ENCODE results near the gene CCR9. TPM values are rescaled to one million over a fixed set of nuclear protein-coding genes. Genes with fewer than 3 reads are reported as not detected.
"Not testable (repeated sequence)": the region's sequence is repeated elsewhere in the genome, so short reads cannot be mapped to it uniquely, and the experiment has no call there.

The CCR9 gene
- total RNA-seq, 3 donors from 2014 or later = not detected

GRCh38 chr3:45842851-45843625 is 43.3 kb upstream of the CCR9 start:
- H3K27me3 ChIP-seq = peaks cover 0 to 4% of the 10 kb centered on the region in 2 donors
- no peak overlapping the region for H3K4me3 ChIP-seq
- H3K4me1 ChIP-seq = no peaks in the 10 kb centered on the region
- intact Hi-C loops (cut with DNase I; ENCODE audit: low total_unique reads) = no loop called here
- no peak for TF ChIP-seq POLR2A (IDR thresholded peaks at IDR 0.05)
- TF ChIP-seq POLR2AphosphoS5 (IDR thresholded peaks at IDR 0.05) = no peak
- no peak for TF ChIP-seq CTCF (IDR thresholded peaks at IDR 0.05)
- no peaks in the 10 kb centered on the region for H3K36me3 ChIP-seq
- DNase-seq (ENCODE audit: low spot score in 2 of 2) = no peak
- H3K9me3 ChIP-seq = no peaks in the 10 kb centered on the region
- no peak overlapping the region for H3K27ac ChIP-seq

- H3K27ac ChIP-seq = no peak overlapping the region
- TF ChIP-seq POLR2A (IDR thresholded peaks at IDR 0.05) = no peak
- no peak for TF ChIP-seq CTCF (IDR thresholded peaks at IDR 0.05)
- no peak for TF ChIP-seq POLR2AphosphoS5 (IDR thresholded peaks at IDR 0.05)
- DNase-seq (ENCODE audit: low spot score in 2 of 2) = no peak
- H3K4me1 ChIP-seq = no peaks in the 10 kb centered on the region
- intact Hi-C loops (cut with DNase I; ENCODE audit: low total_unique reads) = no loop called here
- no peak overlapping the region for H3K4me3 ChIP-seq
- H3K9me3 ChIP-seq = no peaks in the 10 kb centered on the region
- no peaks in the 10 kb centered on the region for H3K36me3 ChIP-seq
- peaks cover 0 to 4% of the 10 kb centered on the region in 2 donors for H3K27me3 ChIP-seq
Measured at GRCh38 chr3:45844616-45845015, 41.7 kb upstream of the CCR9 start.

GRCh38 chr3:45848392-45848791 is 38.0 kb upstream of the CCR9 start:
- DNase-seq (ENCODE audit: low spot score in 2 of 2) = no peak
- TF ChIP-seq POLR2AphosphoS5 (IDR thresholded peaks at IDR 0.05) = no peak
- no peak for TF ChIP-seq POLR2A (IDR thresholded peaks at IDR 0.05)
- TF ChIP-seq CTCF (IDR thresholded peaks at IDR 0.05) = no peak
- no peaks in the 10 kb centered on the region for H3K4me1 ChIP-seq
- no peaks in the 10 kb centered on the region for H3K9me3 ChIP-seq
- intact Hi-C loops (cut with DNase I; ENCODE audit: low total_unique reads) = no loop called here
- H3K36me3 ChIP-seq = no peaks in the 10 kb centered on the region
- H3K27ac ChIP-seq = no peak overlapping the region
- H3K4me3 ChIP-seq = no peak overlapping the region
- H3K27me3 ChIP-seq = peaks cover 0 to 4% of the 10 kb centered on the region in 2 donors

GRCh38 chr3:45852828-45853227 is 33.5 kb upstream of the CCR9 start:
- no peaks in the 10 kb centered on the region for H3K27me3 ChIP-seq
- H3K9me3 ChIP-seq = peaks cover 0 to 5% of the 10 kb centered on the region in 2 donors
- H3K4me3 ChIP-seq = no peak overlapping the region
- no peak for TF ChIP-seq POLR2A (IDR thresholded peaks at IDR 0.05)
- TF ChIP-seq POLR2AphosphoS5 (IDR thresholded peaks at IDR 0.05) = no peak
- TF ChIP-seq CTCF (IDR thresholded peaks at IDR 0.05) = no peak
- intact Hi-C loops (cut with DNase I; ENCODE audit: low total_unique reads) = no loop called here
- no peaks in the 10 kb centered on the region for H3K4me1 ChIP-seq
- H3K27ac ChIP-seq = no peak overlapping the region
- no peak for DNase-seq (ENCODE audit: low spot score in 2 of 2)
- no peaks in the 10 kb centered on the region for H3K36me3 ChIP-seq

- DNase-seq (ENCODE audit: low spot score in 2 of 2); H3K27ac ChIP-seq; H3K27me3 ChIP-seq; intact Hi-C loops (cut with DNase I; ENCODE audit: low total_unique reads); H3K36me3 ChIP-seq; H3K4me1 ChIP-seq; H3K9me3 ChIP-seq; H3K4me3 ChIP-seq: not testable (repeated sequence)
Measured at GRCh38 chr3:45856323-45856722, 30.0 kb upstream of the CCR9 start.

GRCh38 chr3:45857024-45857423 is 29.3 kb upstream of the CCR9 start:
- H3K27me3 ChIP-seq; DNase-seq (ENCODE audit: low spot score in 2 of 2); H3K4me3 ChIP-seq; H3K27ac ChIP-seq; intact Hi-C loops (cut with DNase I; ENCODE audit: low total_unique reads); H3K9me3 ChIP-seq; H3K4me1 ChIP-seq; H3K36me3 ChIP-seq: not testable (repeated sequence)

Data from breast epithelium (tissue), 4 donors.